ENCODE measurements around the gene EFNA5.

The EFNA5 gene

DNA sequence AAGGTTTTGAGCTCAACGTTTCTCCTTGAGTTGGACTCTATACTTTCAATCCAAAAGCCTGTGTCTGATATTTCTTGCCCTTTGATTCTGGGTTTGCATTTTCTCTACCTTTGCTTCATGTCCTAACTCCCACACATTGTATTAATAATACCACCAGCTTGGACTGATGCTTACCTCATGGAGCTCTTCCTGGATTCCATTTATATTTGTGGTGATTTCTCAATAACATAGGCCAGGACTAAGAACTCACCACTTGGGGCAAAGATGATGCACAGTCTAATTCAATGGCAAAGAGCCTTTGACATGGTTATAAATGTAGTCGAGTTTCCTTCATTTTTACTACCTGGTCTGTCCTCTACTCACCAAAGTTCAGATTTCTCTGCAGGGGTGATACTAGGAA lies 27.5 kb upstream of the EFNA5 start:
- Histone ChIP-seq H3K9me3 (ENCODE audit: control insufficient read depth, low read length) (no peaks in the 10 kb centered on the region), H3K27ac (ENCODE audit: insufficient read depth, low read length, poor library complexity, severe bottlenecking) (no peak overlapping the region), H3K27me3 (replicated peaks; ENCODE audit: control insufficient read depth, insufficient read depth, low read length, poor library complexity, severe bottlenecking) (no peaks in the 10 kb centered on the region), H3K36me3 (ENCODE audit: control insufficient read depth, insufficient read depth, low read length) (no peaks in the 10 kb centered on the region), H3K4me3 (ENCODE audit: insufficient read depth, low read depth, low read length, poor library complexity, severe bottlenecking) (no peak overlapping the region), H3K4me1 (ENCODE audit: control insufficient read depth, insufficient read depth, low read length, poor library complexity, severe bottlenecking) (no peaks in the 10 kb centered on the region)
- no peak for DNase-seq

GRCh38 chr5:107696498-107696897 lies 25.8 kb upstream of the EFNA5 start:
- no peaks in the 10 kb centered on the region for H3K4me1 ChIP-seq (ENCODE audit: control insufficient read depth, insufficient read depth, low read length, poor library complexity, severe bottlenecking)
- H3K4me3 ChIP-seq (ENCODE audit: insufficient read depth, low read depth, low read length, poor library complexity, severe bottlenecking) = no peak overlapping the region
- H3K27ac ChIP-seq (ENCODE audit: insufficient read depth, low read length, poor library complexity, severe bottlenecking) = no peak overlapping the region

DNA sequence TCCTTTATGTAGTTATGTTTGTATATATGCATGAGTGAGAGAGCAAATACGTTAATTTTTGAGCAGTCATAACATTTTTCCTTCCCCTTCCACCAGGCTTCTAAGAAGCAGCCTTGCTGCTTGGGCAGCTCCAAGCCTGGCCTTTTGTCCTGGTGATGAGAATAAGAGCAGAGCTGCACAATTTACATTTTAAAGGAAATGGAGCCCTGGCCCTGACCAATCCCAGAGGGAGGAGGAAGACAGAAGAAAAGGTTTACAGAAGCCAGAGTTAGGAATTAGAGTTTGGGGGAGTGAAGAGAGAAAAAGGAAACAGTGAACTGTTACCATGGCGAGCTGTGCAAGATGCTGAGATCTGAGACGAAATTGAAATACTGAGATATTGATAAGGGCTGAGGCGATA lies 25.3 kb upstream of the EFNA5 start:
- Histone ChIP-seq H3K4me1 (ENCODE audit: control insufficient read depth, insufficient read depth, low read length, poor library complexity, severe bottlenecking) (no peaks in the 10 kb centered on the region), H3K27ac (ENCODE audit: insufficient read depth, low read length, poor library complexity, severe bottlenecking) (no peak overlapping the region), H3K36me3 (ENCODE audit: control insufficient read depth, insufficient read depth, low read length) (no peaks in the 10 kb centered on the region), H3K9me3 (ENCODE audit: control insufficient read depth, low read length) (no peaks in the 10 kb centered on the region), H3K27me3 (replicated peaks; ENCODE audit: control insufficient read depth, insufficient read depth, low read length, poor library complexity, severe bottlenecking) (no peaks in the 10 kb centered on the region), H3K4me3 (ENCODE audit: insufficient read depth, low read depth, low read length, poor library complexity, severe bottlenecking) (no peak overlapping the region)
- DNase-seq = no peak

More at GRCh38 chr5:107696498-107696897, 25.8 kb upstream of the EFNA5 start:
- DNase-seq = no peak
- Histone ChIP-seq H3K9me3 (ENCODE audit: control insufficient read depth, low read length) (no peaks in the 10 kb centered on the region), H3K36me3 (ENCODE audit: control insufficient read depth, insufficient read depth, low read length) (no peaks in the 10 kb centered on the region), H3K27me3 (replicated peaks; ENCODE audit: control insufficient read depth, insufficient read depth, low read length, poor library complexity, severe bottlenecking) (no peaks in the 10 kb centered on the region)

- no peaks in the 10 kb centered on the region for H3K9me3 ChIP-seq (ENCODE audit: control insufficient read depth, low read length)
- H3K4me3 ChIP-seq (ENCODE audit: insufficient read depth, low read depth, low read length, poor library complexity, severe bottlenecking) = no peak overlapping the region
- no peaks in the 10 kb centered on the region for H3K36me3 ChIP-seq (ENCODE audit: control insufficient read depth, insufficient read depth, low read length)
- no peaks in the 10 kb centered on the region for H3K4me1 ChIP-seq (ENCODE audit: control insufficient read depth, insufficient read depth, low read length, poor library complexity, severe bottlenecking)
- no peaks in the 10 kb centered on the region for H3K27me3 ChIP-seq (replicated peaks; ENCODE audit: control insufficient read depth, insufficient read depth, low read length, poor library complexity, severe bottlenecking)
- no peak overlapping the region for H3K27ac ChIP-seq (ENCODE audit: insufficient read depth, low read length, poor library complexity, severe bottlenecking)
- no peak for DNase-seq
Observed at GRCh38 chr5:107687937-107688336, 17.2 kb upstream of the EFNA5 start.

DNA sequence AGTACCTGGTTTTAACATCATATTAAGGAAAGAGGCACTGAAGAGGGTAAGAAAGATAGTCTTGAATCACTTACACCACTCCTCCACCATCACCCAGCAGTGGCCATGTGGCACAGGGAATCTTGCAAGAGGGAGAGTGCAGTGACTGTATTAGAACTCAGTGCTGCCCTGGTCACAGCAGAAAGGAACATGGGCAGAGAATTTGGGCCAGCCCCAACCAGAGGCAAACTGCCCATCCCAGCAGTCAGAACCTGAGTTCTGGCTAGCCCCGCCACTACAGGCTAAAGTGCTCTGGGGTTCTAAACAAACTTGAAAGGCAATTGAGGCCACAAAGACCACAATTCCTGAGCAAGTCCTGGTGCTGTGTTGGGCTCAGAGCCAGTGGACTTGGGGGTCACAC lies 16.7 kb upstream of the EFNA5 start:
- no peak overlapping the region for H3K4me3 ChIP-seq (ENCODE audit: insufficient read depth, low read depth, low read length, poor library complexity, severe bottlenecking)
- H3K27ac ChIP-seq (ENCODE audit: insufficient read depth, low read length, poor library complexity, severe bottlenecking) = no peak overlapping the region

GRCh38 chr5:107682533-107682932 lies 11.8 kb upstream of the EFNA5 start:
- Histone ChIP-seq H3K27me3 (replicated peaks; ENCODE audit: control insufficient read depth, insufficient read depth, low read length, poor library complexity, severe bottlenecking) (no peaks in the 10 kb centered on the region), H3K36me3 (ENCODE audit: control insufficient read depth, insufficient read depth, low read length) (no peaks in the 10 kb centered on the region), H3K9me3 (ENCODE audit: control insufficient read depth, low read length) (no peaks in the 10 kb centered on the region), H3K4me1 (ENCODE audit: control insufficient read depth, insufficient read depth, low read length, poor library complexity, severe bottlenecking) (no peaks in the 10 kb centered on the region), H3K4me3 (ENCODE audit: insufficient read depth, low read depth, low read length, poor library complexity, severe bottlenecking) (no peak overlapping the region), H3K27ac (ENCODE audit: insufficient read depth, low read length, poor library complexity, severe bottlenecking) (no peak overlapping the region)
- DNase-seq = no peak

More for the DNA sequence above, 16.7 kb upstream of the EFNA5 start:
- no peaks in the 10 kb centered on the region for H3K27me3 ChIP-seq (replicated peaks; ENCODE audit: control insufficient read depth, insufficient read depth, low read length, poor library complexity, severe bottlenecking)
- no peaks in the 10 kb centered on the region for H3K9me3 ChIP-seq (ENCODE audit: control insufficient read depth, low read length)
- H3K36me3 ChIP-seq (ENCODE audit: control insufficient read depth, insufficient read depth, low read length) = no peaks in the 10 kb centered on the region
- H3K4me1 ChIP-seq (ENCODE audit: control insufficient read depth, insufficient read depth, low read length, poor library complexity, severe bottlenecking) = no peaks in the 10 kb centered on the region
- DNase-seq = no peak

GRCh38 chr5:107680799-107681198 lies 10.1 kb upstream of the EFNA5 start:
- H3K27me3 ChIP-seq (replicated peaks; ENCODE audit: control insufficient read depth, insufficient read depth, low read length, poor library complexity, severe bottlenecking) = no peaks in the 10 kb centered on the region
- DNase-seq = no peak
- H3K4me1 ChIP-seq (ENCODE audit: control insufficient read depth, insufficient read depth, low read length, poor library complexity, severe bottlenecking) = no peaks in the 10 kb centered on the region
- no peak overlapping the region for H3K4me3 ChIP-seq (ENCODE audit: insufficient read depth, low read depth, low read length, poor library complexity, severe bottlenecking)
- H3K9me3 ChIP-seq (ENCODE audit: control insufficient read depth, low read length) = no peaks in the 10 kb centered on the region
- no peak overlapping the region for H3K27ac ChIP-seq (ENCODE audit: insufficient read depth, low read length, poor library complexity, severe bottlenecking)
- H3K36me3 ChIP-seq (ENCODE audit: control insufficient read depth, insufficient read depth, low read length) = no peaks in the 10 kb centered on the region

GRCh38 chr5:107680099-107680498 lies 9.4 kb upstream of the EFNA5 start:
- Histone ChIP-seq H3K4me1 (ENCODE audit: control insufficient read depth, insufficient read depth, low read length, poor library complexity, severe bottlenecking) (no peaks in the 10 kb centered on the region), H3K27me3 (replicated peaks; ENCODE audit: control insufficient read depth, insufficient read depth, low read length, poor library complexity, severe bottlenecking) (no peaks in the 10 kb centered on the region), H3K9me3 (ENCODE audit: control insufficient read depth, low read length) (no peaks in the 10 kb centered on the region), H3K36me3 (ENCODE audit: control insufficient read depth, insufficient read depth, low read length) (no peaks in the 10 kb centered on the region), H3K27ac (ENCODE audit: insufficient read depth, low read length, poor library complexity, severe bottlenecking) (no peak overlapping the region), H3K4me3 (ENCODE audit: insufficient read depth, low read depth, low read length, poor library complexity, severe bottlenecking) (no peak overlapping the region)
- no peak for DNase-seq

DNA sequence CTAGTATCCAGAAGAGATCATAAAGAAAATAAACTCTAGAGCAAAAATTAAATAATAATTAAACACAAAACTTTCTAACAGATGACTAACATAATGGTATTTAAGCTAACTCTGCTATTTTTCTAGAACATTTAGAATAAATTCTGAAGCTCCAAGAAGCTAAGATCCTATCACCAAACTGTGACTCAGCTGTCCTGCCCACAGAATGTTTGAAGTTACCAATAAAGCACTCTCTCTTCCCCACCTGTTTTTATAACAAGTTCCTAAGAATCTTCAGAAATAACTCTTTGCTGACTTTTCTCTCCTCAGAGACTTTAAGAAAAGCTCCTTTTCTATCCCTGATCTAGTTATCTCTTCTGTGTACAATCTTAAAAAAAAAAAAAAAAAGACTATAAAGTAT lies 6.0 kb upstream of the EFNA5 start:
- no peaks in the 10 kb centered on the region for H3K9me3 ChIP-seq (ENCODE audit: control insufficient read depth, low read length)
- peaks cover 12% of the 10 kb centered on the region for H3K4me1 ChIP-seq (ENCODE audit: control insufficient read depth, insufficient read depth, low read length, poor library complexity, severe bottlenecking)
- no peaks in the 10 kb centered on the region for H3K36me3 ChIP-seq (ENCODE audit: control insufficient read depth, insufficient read depth, low read length)
- no peak overlapping the region for H3K27ac ChIP-seq (ENCODE audit: insufficient read depth, low read length, poor library complexity, severe bottlenecking)
- no peak overlapping the region for H3K4me3 ChIP-seq (ENCODE audit: insufficient read depth, low read depth, low read length, poor library complexity, severe bottlenecking)
- H3K27me3 ChIP-seq (replicated peaks; ENCODE audit: control insufficient read depth, insufficient read depth, low read length, poor library complexity, severe bottlenecking) = peaks cover 16% of the 10 kb centered on the region
- DNase-seq = no peak

GRCh38 chr5:107675201-107675600 lies 4.5 kb upstream of the EFNA5 start:
- DNase-seq = no peak
- H3K27me3 ChIP-seq (replicated peaks; ENCODE audit: control insufficient read depth, insufficient read depth, low read length, poor library complexity, severe bottlenecking) = peaks cover 24% of the 10 kb centered on the region
- no peaks in the 10 kb centered on the region for H3K36me3 ChIP-seq (ENCODE audit: control insufficient read depth, insufficient read depth, low read length)

GRCh38 chr5:107674655-107675054 lies 3.9 kb upstream of the EFNA5 start:
- no peak for DNase-seq
- no peaks in the 10 kb centered on the region for H3K36me3 ChIP-seq (ENCODE audit: control insufficient read depth, insufficient read depth, low read length)
- H3K4me1 ChIP-seq (ENCODE audit: control insufficient read depth, insufficient read depth, low read length, poor library complexity, severe bottlenecking) = peaks cover 31% of the 10 kb centered on the region
- no peak overlapping the region for H3K27ac ChIP-seq (ENCODE audit: insufficient read depth, low read length, poor library complexity, severe bottlenecking)
- peaks cover 25% of the 10 kb centered on the region for H3K27me3 ChIP-seq (replicated peaks; ENCODE audit: control insufficient read depth, insufficient read depth, low read length, poor library complexity, severe bottlenecking)
- no peaks in the 10 kb centered on the region for H3K9me3 ChIP-seq (ENCODE audit: control insufficient read depth, low read length)
- no peak overlapping the region for H3K4me3 ChIP-seq (ENCODE audit: insufficient read depth, low read depth, low read length, poor library complexity, severe bottlenecking)

More at GRCh38 chr5:107675201-107675600, 4.5 kb upstream of the EFNA5 start:
- H3K4me1 ChIP-seq (ENCODE audit: control insufficient read depth, insufficient read depth, low read length, poor library complexity, severe bottlenecking) = peaks cover 25% of the 10 kb centered on the region
- no peak overlapping the region for H3K4me3 ChIP-seq (ENCODE audit: insufficient read depth, low read depth, low read length, poor library complexity, severe bottlenecking)
- H3K27ac ChIP-seq (ENCODE audit: insufficient read depth, low read length, poor library complexity, severe bottlenecking) = no peak overlapping the region
- no peaks in the 10 kb centered on the region for H3K9me3 ChIP-seq (ENCODE audit: control insufficient read depth, low read length)

Data from effector memory CD4-positive, alpha-beta T cell (primary cell).